MG63 (cell line): ENCODE results near the gene RIPOR1. TPM values are rescaled to one million over a fixed set of nuclear protein-coding genes. Genes with fewer than 3 reads are reported as not detected.

Experiments used
- DNase-seq: peaks from one replicate; pipeline ENCODE4 v3.0.0-alpha.2; 2020
- H3K27me3 ChIP-seq: fragments of 250-450 bp; sonication (Bioruptor Pico); 2 replicates; pipeline ENCODE4 v1.5.1; 2020; ENCODE audit warnings: mild to moderate bottlenecking, moderate library complexity
- H3K36me3 ChIP-seq: fragments of 250-450 bp; sonication (Bioruptor Pico); 2 replicates; pipeline ENCODE4 v1.5.1; 2020; ENCODE audit warnings: mild to moderate bottlenecking, moderate library complexity
- H3K4me3 ChIP-seq: fragments of 250-450 bp; sonication (Bioruptor Pico); 2 replicates; pipeline ENCODE4 v1.5.1; 2020; ENCODE audit warnings: mild to moderate bottlenecking, moderate library complexity
- H3K9me3 ChIP-seq: fragments of 250-450 bp; sonication (Bioruptor Pico); 2 replicates; pipeline ENCODE4 v1.5.1; 2020; ENCODE audit warnings: mild to moderate bottlenecking, moderate library complexity
- total RNA-seq: library from RNA; depleted of rRNA; stranded (reverse); fragments of >200 nt; shearing (Covaris generic); gene quantifications from 2 replicates; pipeline ENCODE4 v1.2.3, GENCODE V29; 2014; ENCODE audit warnings: low replicate concordance; rRNA removed

Gene RIPOR1
- total RNA-seq, 1 experiment from 2014 or later: 5.0 TPM

GRCh38 chr16:67562526-67562917, 33.9 kb downstream of the RIPOR1 start, which contains the start of gene CTCF:
TSS of gene CTCF (plus strand) at chr16:67562526. CDS start at chr16:67610833, 48,307 bp downstream.
- DNase-seq: peak; percentile 70
- Histone ChIP-seq H3K36me3 (no peaks in the 10 kb centered on the region), H3K9me3 (no peaks in the 10 kb centered on the region), H3K4me3 (peak within 1 kb of the TSS; percentile 82), H3K27me3 (no peaks in the 10 kb centered on the region)

GRCh38 chr16:67562918-67563707, 34.5 kb downstream of the RIPOR1 start:
- Histone ChIP-seq H3K27me3 (no peaks in the 10 kb centered on the region), H3K9me3 (no peaks in the 10 kb centered on the region), H3K4me3 (peak overlapping the region; percentile 82), H3K36me3 (no peaks in the 10 kb centered on the region)
- peak; percentile 29 for DNase-seq

- Histone ChIP-seq H3K27me3 (no peaks in the 10 kb centered on the region), H3K4me3 (peak overlapping the region; percentile 82), H3K36me3 (no peaks in the 10 kb centered on the region), H3K9me3 (no peaks in the 10 kb centered on the region)
- DNase-seq: peak; percentile 21
These were observed 35.3 kb downstream of the RIPOR1 start for GRCh38 chr16:67563708-67564468.

GRCh38 chr16:67565470-67566100, 37.0 kb downstream of the RIPOR1 start:
- Histone ChIP-seq H3K36me3 (no peaks in the 10 kb centered on the region), H3K4me3 (no peak overlapping the region), H3K9me3 (no peaks in the 10 kb centered on the region), H3K27me3 (no peaks in the 10 kb centered on the region)
- DNase-seq: no peak

- DNase-seq: no peak
- Histone ChIP-seq H3K4me3 (no peak overlapping the region), H3K36me3 (peaks cover 13% of the 10 kb centered on the region), H3K9me3 (no peaks in the 10 kb centered on the region), H3K27me3 (no peaks in the 10 kb centered on the region)
These were observed 42.8 kb downstream of the RIPOR1 start for GRCh38 chr16:67571464-67571863.

- Histone ChIP-seq H3K9me3 (no peaks in the 10 kb centered on the region), H3K27me3 (no peaks in the 10 kb centered on the region), H3K36me3 (peaks cover 13% of the 10 kb centered on the region), H3K4me3 (no peak overlapping the region)
- DNase-seq: no peak
These were observed 43.4 kb downstream of the RIPOR1 start for GRCh38 chr16:67571981-67572431.

GRCh38 chr16:67579686-67580085, 51.1 kb downstream of the RIPOR1 start:
- Histone ChIP-seq H3K36me3 (peaks cover 3% of the 10 kb centered on the region; the same call in 1 of the 2 replicates), H3K4me3 (no peak overlapping the region), H3K27me3 (no peaks in the 10 kb centered on the region), H3K9me3 (no peaks in the 10 kb centered on the region)
- no peak for DNase-seq

GRCh38 chr16:67580202-67580601, 51.6 kb downstream of the RIPOR1 start:
- no peak for DNase-seq

GRCh38 chr16:67593288-67593687, 64.7 kb downstream of the RIPOR1 start:
- H3K27me3 ChIP-seq: no peaks in the 10 kb centered on the region
- H3K36me3 ChIP-seq: no peaks in the 10 kb centered on the region; the same call in none of the 2 replicates
- DNase-seq: no peak
- no peaks in the 10 kb centered on the region for H3K9me3 ChIP-seq
- H3K4me3 ChIP-seq: no peak overlapping the region

More at GRCh38 chr16:67580202-67580601, 51.6 kb downstream of the RIPOR1 start:
- Histone ChIP-seq H3K36me3 (no peaks in the 10 kb centered on the region; the same call in 1 of the 2 replicates), H3K4me3 (no peak overlapping the region), H3K9me3 (no peaks in the 10 kb centered on the region), H3K27me3 (no peaks in the 10 kb centered on the region)

GRCh38 chr16:67593701-67594100, 65.1 kb downstream of the RIPOR1 start:
- Histone ChIP-seq H3K27me3 (no peaks in the 10 kb centered on the region), H3K36me3 (no peaks in the 10 kb centered on the region; the same call in none of the 2 replicates), H3K9me3 (no peaks in the 10 kb centered on the region), H3K4me3 (no peak overlapping the region)
- DNase-seq: no peak

- H3K4me3 ChIP-seq: no peak overlapping the region
- no peak for DNase-seq
- no peaks in the 10 kb centered on the region for H3K27me3 ChIP-seq
These were observed 65.8 kb downstream of the RIPOR1 start for GRCh38 chr16:67594256-67594915.

GRCh38 chr16:67594956-67595355, 66.3 kb downstream of the RIPOR1 start:
- DNase-seq: peak; percentile 15
- Histone ChIP-seq H3K27me3 (no peaks in the 10 kb centered on the region), H3K4me3 (no peak overlapping the region), H3K36me3 (no peaks in the 10 kb centered on the region; the same call in 1 of the 2 replicates), H3K9me3 (no peaks in the 10 kb centered on the region)

More at GRCh38 chr16:67594256-67594915, 65.8 kb downstream of the RIPOR1 start:
- Histone ChIP-seq H3K9me3 (no peaks in the 10 kb centered on the region), H3K36me3 (no peaks in the 10 kb centered on the region; the same call in none of the 2 replicates)

Other genes starting within 250 kb of the RIPOR1 start
- 78.0 and 80.1 TPM in 2 replicates for gene PLEKHG4, start 249.3 kb upstream of the RIPOR1 start, total RNA-seq
- gene KCTD19, start 202.1 kb upstream of the RIPOR1 start, total RNA-seq: not detected in 2 replicates
- gene LRRC36, start 202.0 kb upstream of the RIPOR1 start, total RNA-seq: 0.33 and 0.39 TPM in 2 replicates
- not detected in 2 replicates for gene TPPP3, start 135.3 kb upstream of the RIPOR1 start, total RNA-seq
- 2.3 TPM in 1 of 2 replicates, not detected in the other for gene ZDHHC1, start 112.4 kb upstream of the RIPOR1 start, total RNA-seq
- not detected in 2 replicates for gene HSD11B2, start 97.7 kb upstream of the RIPOR1 start, total RNA-seq
- 30.8 and 42.3 TPM in 2 replicates for gene ATP6V0D1, start 47.7 kb upstream of the RIPOR1 start, total RNA-seq
- gene AGRP, start 45.3 kb upstream of the RIPOR1 start, total RNA-seq: not detected in 2 replicates
- gene CTCF, start 33.7 kb downstream of the RIPOR1 start, total RNA-seq: 26.1 and 32.2 TPM in 2 replicates
- gene CARMIL2, start 116.3 kb downstream of the RIPOR1 start, total RNA-seq: 0.07 TPM in 1 of 2 replicates, not detected in the other
- gene ACD, start 131.4 kb downstream of the RIPOR1 start, total RNA-seq: 24.4 and 24.7 TPM in 2 replicates
- 0.89 and 1.5 TPM in 2 replicates for gene PARD6A, start 132.1 kb downstream of the RIPOR1 start, total RNA-seq
- 8.8 and 15.7 TPM in 2 replicates for gene ENKD1, start 137.9 kb downstream of the RIPOR1 start, total RNA-seq
- not detected in 2 replicates for gene C16orf86, start 138.0 kb downstream of the RIPOR1 start, total RNA-seq
- gene GFOD2, start 190.5 kb downstream of the RIPOR1 start, total RNA-seq: 11.8 and 13.4 TPM in 2 replicates